DOHH2 (cell line): Measurements from ENCODE around the gene SCG5.

Source experiments
- CTCF ChIP-seq: fragments of 200-600 bp; sonication (generic); IDR thresholded peaks from one replicate; pipeline ENCODE4 v1.5.1; 2014; ENCODE audit warnings: antibody characterized with exemption, mild to moderate bottlenecking, low read depth, low read length; ENCODE audit not compliant: poor library complexity, severe bottlenecking
- EZH2phosphoT487 ChIP-seq: fragments of 200-600 bp; sonication (generic); IDR thresholded peaks from 2 replicates; pipeline ENCODE4 v1.6.1; 2017; ENCODE audit warnings: borderline replicate concordance, mild to moderate bottlenecking, antibody characterized with exemption, low read length, moderate library complexity, mixed read lengths

- TF ChIP-seq CTCF (no peak), EZH2phosphoT487 (no peak)
These were observed at the start of gene SCG5 for GRCh38 chr15:32641517-32642059.
